T-cell (primary cell): ENCODE measurements around the gene GNG8. TPM values are rescaled to one million over a fixed set of nuclear protein-coding genes. Genes with fewer than 3 reads are reported as not detected.

ENCODE experiments used
- ATAC-seq, 4 experiments: fragments of 200-7000 bp in 3 of 4; fragments of 150-1000 bp in 1 of 4; cut with Tn5 transposase; replicated peaks in 1 of 4; 1 replicate in 3 of 4; 2 replicates in 1 of 4; pipeline ENCODE4 v1.10.0; 2021; ENCODE audit warnings: moderate library complexity in 3 of 4, mild to moderate bottlenecking in 2 of 4, moderate number of reproducible peaks in 1 of 4
- CTCF ChIA-PET, 2 donors: fragments of 300-600 bp; sonication (Branson Sonifier 250); formaldehyde crosslinking; loops; one replicate each; lab custom pipeline; 2022; ENCODE audit warnings: antibody characterized with exemption in 2 of 2; lab: Charles Lee
- POLR2A ChIA-PET, 2 donors: fragments of 300-600 bp; sonication (Branson Sonifier 250); formaldehyde crosslinking; loops; one replicate each; lab custom pipeline; 2022; ENCODE audit warnings: antibody characterized with exemption in 2 of 2; lab: Charles Lee
- DNase-seq, 35 experiments: peaks; one replicate each; pipeline versions ENCODE4 v3.0.0 to v3.0.0-alpha.2; 2013 to 2023
- H3K27ac ChIP-seq: one replicate; pipeline ENCODE4 v1.5.1; 2013; ENCODE audit warnings: low read length
- H3K27me3 ChIP-seq, 2 experiments: replicated peaks in 1 of 2; 1 replicate in 1 of 2; 2 replicates in 1 of 2; pipeline versions ENCODE4 v1.6.1 to v1.7.0; 2013; ENCODE audit warnings: low read length in 1 of 2, mixed read lengths in 1 of 2; ENCODE audit not compliant: control insufficient read depth in 2 of 2, insufficient read depth in 2 of 2; ENCODE audit errors: extremely low read depth in 1 of 2
- H3K36me3 ChIP-seq, 2 donors: 1 replicate in 1 of 2; 2 replicates in 1 of 2; pipeline versions ENCODE4 v1.6.1 to v1.7.0; 2013; ENCODE audit warnings: low read length in 1 of 2; ENCODE audit not compliant: control insufficient read depth in 2 of 2, insufficient read depth in 1 of 2; ENCODE audit errors: extremely low read depth in 1 of 2
- H3K4me1 ChIP-seq, 2 experiments: 1 replicate in 1 of 2; 2 replicates in 1 of 2; pipeline versions ENCODE4 v1.6.1 to v1.7.0; 2013; ENCODE audit warnings: low read length in 2 of 2, mixed read lengths in 1 of 2; ENCODE audit not compliant: insufficient read depth in 2 of 2, control insufficient read depth in 1 of 2; ENCODE audit errors: extremely low read depth in 1 of 2
- H3K4me3 ChIP-seq, 2 donors: 1 replicate in 1 of 2; 2 replicates in 1 of 2; pipeline versions ENCODE4 v1.5.1 to v1.7.0; 2013; ENCODE audit warnings: mild to moderate bottlenecking in 2 of 2, low read length in 1 of 2, moderate library complexity in 1 of 2; ENCODE audit not compliant: control insufficient read depth in 1 of 2; ENCODE audit errors: extremely low read depth in 1 of 2
- H3K9me3 ChIP-seq: 2 replicates; pipeline ENCODE4 v1.7.0; 2013
- H3K27ac Mint-ChIP-seq, 2 donors: one replicate each; pipeline ENCODE4 v1.8.0; 2020 to 2021; ENCODE audit warnings: mild to moderate bottlenecking in 2 of 2, mixed read lengths in 2 of 2
- H3K27me3 Mint-ChIP-seq, 2 donors: one replicate each; pipeline ENCODE4 v1.8.0; 2021 to 2022; ENCODE audit warnings: mixed read lengths in 2 of 2
- H3K36me3 Mint-ChIP-seq: one replicate; pipeline ENCODE4 v1.8.0; 2021; ENCODE audit warnings: mixed read lengths
- H3K4me1 Mint-ChIP-seq, 3 donors: one replicate each; pipeline ENCODE4 v1.8.0; 2020 to 2022; ENCODE audit warnings: mixed read lengths in 3 of 3, mild to moderate bottlenecking in 1 of 3
- H3K4me3 Mint-ChIP-seq, 3 donors: one replicate each; pipeline ENCODE4 v1.8.0; 2020 to 2022; ENCODE audit warnings: mild to moderate bottlenecking in 3 of 3, mixed read lengths in 3 of 3, moderate library complexity in 3 of 3
- H3K9me3 Mint-ChIP-seq, 3 donors: one replicate each; pipeline ENCODE4 v1.8.0; 2020 to 2022; ENCODE audit warnings: mixed read lengths in 3 of 3
- WGBS: methylation state at CpG from one replicate; pipeline ENCODE4 v1.1.5; 2013; ENCODE audit warnings: missing lambda C conversion rate; ENCODE audit not compliant: insufficient coverage; 5-methylcytosine and 5-hydroxymethylcytosine counted together
- total RNA-seq, 35 experiments: library from RNA in 6 of 35; stranded (reverse) in 6 of 35; fragments of 120-200 nt in 1 of 35; gene quantifications; one replicate each; pipeline versions ENCODE4 v1.2.1 to v1.2.4 and lab custom pipeline; 2013 to 2026

The GNG8 gene
- total RNA-seq, 5 donors from 2014 or later (not counting 1 experiment from before 2014, with no cell fraction given), result 3.3 to 7.9 (median 3.6) TPM; not detected in 2

DNA sequence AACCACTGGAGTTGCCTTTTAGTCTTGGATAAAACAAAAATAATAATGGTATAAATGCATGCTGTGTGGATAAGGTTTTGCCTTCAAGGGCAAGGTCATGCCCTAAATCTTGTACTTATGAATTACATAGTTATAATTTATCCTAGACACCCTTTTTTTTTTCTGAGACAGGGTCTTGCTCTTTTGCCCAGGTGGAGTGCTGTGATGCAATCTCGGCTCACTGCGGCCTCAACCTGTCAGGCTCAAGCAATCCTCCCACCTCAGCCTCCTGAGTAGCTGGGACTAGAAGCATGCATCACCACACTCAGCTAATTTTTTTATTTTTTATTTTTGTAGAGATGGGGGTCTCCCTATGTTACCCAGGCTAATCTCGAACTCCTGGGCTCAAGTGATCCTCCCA, 32.7 kb upstream of the GNG8 start:
- no peak overlapping the region for H3K4me3 ChIP-seq
- no peaks in the 10 kb centered on the region for H3K4me1 Mint-ChIP-seq
- H3K9me3 Mint-ChIP-seq, result no peaks in the 10 kb centered on the region
- H3K27ac ChIP-seq, result no peak overlapping the region
- no peaks in the 10 kb centered on the region for H3K27me3 Mint-ChIP-seq
- no peak overlapping the region for H3K4me3 Mint-ChIP-seq
- no peaks in the 10 kb centered on the region for H3K4me1 ChIP-seq
- DNase-seq (no peak), ATAC-seq (no peak)
- ChIA-PET CTCF (no interaction called here), POLR2A (no interaction called here)
- peaks cover 13% of the 10 kb centered on the region for H3K36me3 Mint-ChIP-seq
- H3K36me3 ChIP-seq, result peaks cover 0 to 13% of the 10 kb centered on the region in 2 donors
- no peaks in the 10 kb centered on the region for H3K9me3 ChIP-seq
- H3K27me3 ChIP-seq, result no peaks in the 10 kb centered on the region
- WGBS, result no CpG with 5 or more reads among the region's 3 CpGs
- H3K27ac Mint-ChIP-seq, result no peak overlapping the region

DNA sequence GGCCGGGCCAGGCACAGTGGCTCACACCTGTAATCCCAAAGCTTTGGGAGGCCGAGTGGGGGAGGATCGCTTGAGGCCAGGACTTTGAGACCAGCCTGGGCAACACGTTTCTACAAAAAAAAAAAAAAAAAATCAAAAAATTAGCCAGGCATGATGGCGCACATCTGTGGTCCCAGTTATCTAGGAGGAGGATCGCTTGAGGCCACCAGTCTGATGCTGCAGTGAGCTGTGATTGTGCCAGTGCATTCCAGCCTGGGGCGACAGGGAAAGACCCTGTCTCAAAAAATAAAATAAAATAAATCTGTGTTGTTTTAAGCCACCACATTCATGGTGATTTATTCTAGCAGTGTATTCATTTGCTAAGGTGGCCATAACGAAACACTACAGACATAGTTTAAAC, 29.1 kb upstream of the GNG8 start:
- no peak overlapping the region for H3K27ac Mint-ChIP-seq
- H3K4me1 Mint-ChIP-seq, result peaks cover 14 to 17% (median 14%) of the 10 kb centered on the region in 3 donors
- no peaks in the 10 kb centered on the region for H3K36me3 Mint-ChIP-seq
- H3K9me3 Mint-ChIP-seq, result no peaks in the 10 kb centered on the region
- ChIA-PET POLR2A (no interaction called here), CTCF (interaction anchor here in 1 of 2 donors (0.6 kb wide), 1 partner anchor 329 kb away, joined by 6 read pairs; no protein-coding TSS in a partner anchor)
- ATAC-seq (no peak), DNase-seq (no peak)
- Histone ChIP-seq H3K4me3 (no peak overlapping the region), H3K27me3 (peaks cover 0 to 9% of the 10 kb centered on the region in 2 experiments), H3K27ac (no peak overlapping the region), H3K36me3 (no peaks in the 10 kb centered on the region), H3K9me3 (no peaks in the 10 kb centered on the region), H3K4me1 (peaks cover 8 to 18% of the 10 kb centered on the region in 2 experiments)
- WGBS, result 76% methylated on average over 4 of the region's 8 CpGs
- H3K27me3 Mint-ChIP-seq, result no peaks in the 10 kb centered on the region
- H3K4me3 Mint-ChIP-seq, result no peak overlapping the region

DNA sequence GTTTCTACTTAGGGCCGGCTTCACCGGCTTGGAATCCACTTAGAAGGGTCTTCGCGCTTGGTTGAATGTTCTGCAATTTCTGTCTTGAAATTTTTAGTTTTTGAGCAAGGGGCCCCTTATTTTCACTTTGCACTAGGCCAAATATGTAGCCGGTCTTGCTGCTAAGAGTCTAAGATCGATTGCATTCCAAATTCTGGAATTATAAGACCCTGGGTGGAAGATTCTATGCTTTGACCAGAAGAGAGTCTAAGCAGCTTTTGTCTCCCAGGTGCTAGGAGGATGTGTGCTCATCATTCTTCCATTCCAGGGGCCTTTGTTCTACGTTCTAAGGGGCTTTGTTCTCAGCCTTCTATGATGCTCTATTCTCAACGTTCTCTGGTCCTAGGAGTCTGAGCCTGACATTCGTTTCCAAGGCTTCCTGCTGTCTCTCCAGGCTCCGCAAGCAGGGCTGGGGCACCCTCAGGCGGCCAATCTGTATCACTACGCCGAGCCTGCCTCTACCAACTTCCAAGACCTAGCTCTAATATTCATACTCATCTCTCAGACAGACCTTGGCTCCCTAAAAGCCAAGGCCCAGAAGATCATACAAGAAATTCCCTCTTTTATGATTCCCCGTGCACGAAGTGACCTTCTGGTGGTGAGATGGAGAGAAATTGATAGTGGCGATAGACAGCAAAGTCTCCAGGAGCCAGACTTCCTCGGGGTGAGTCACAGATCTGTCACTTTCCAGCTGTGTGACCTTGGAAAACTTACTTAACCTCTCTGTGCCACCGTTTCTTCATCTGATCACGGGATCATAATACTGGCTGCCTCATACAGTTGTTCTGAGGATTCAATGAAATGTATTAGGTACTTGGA, 26.0 kb upstream of the GNG8 start:
- Mint-ChIP-seq H3K36me3 (no peaks in the 10 kb centered on the region), H3K4me3 (peak overlapping the region; percentile 79 to 81 (median 80)), H3K27me3 (peaks cover 14 to 16% of the 10 kb centered on the region in 2 donors), H3K4me1 (peaks cover 18 to 27% (median 23%) of the 10 kb centered on the region in 3 donors), H3K9me3 (no peaks in the 10 kb centered on the region), H3K27ac (peak overlapping the region; percentile 82 to 87)
- DNase-seq, result peak; percentile 58 to 89 (median 73)
- Histone ChIP-seq H3K4me1 (peaks cover 15 to 30% of the 10 kb centered on the region in 2 experiments), H3K27ac (peak overlapping the region; percentile 44), H3K9me3 (no peaks in the 10 kb centered on the region), H3K27me3 (peaks cover under 1 to 37% of the 10 kb centered on the region in 2 experiments), H3K4me3 (peak overlapping the region; percentile 57 to 77), H3K36me3 (no peaks in the 10 kb centered on the region)
- ATAC-seq, result peak; percentile 39 to 56 (median 44)
- POLR2A ChIA-PET, result interaction anchor here (0.5 to 1.0 kb wide), 5 partner anchors 20 to 123 kb away, joined by 4 to 8 read pairs (median 4); partner anchors contain the start of gene PTGIR (in 1 of the 2)
- 2% methylated on average over 11 of the region's 19 CpGs for WGBS
- CTCF ChIA-PET, result interaction anchor here (0.5 to 2.1 kb wide), 22 partner anchors 12 to 1957 kb away, joined by 3 to 40 read pairs (median 3); partner anchors contain the start of gene RPL18 (in 1 of the 2)

DNA sequence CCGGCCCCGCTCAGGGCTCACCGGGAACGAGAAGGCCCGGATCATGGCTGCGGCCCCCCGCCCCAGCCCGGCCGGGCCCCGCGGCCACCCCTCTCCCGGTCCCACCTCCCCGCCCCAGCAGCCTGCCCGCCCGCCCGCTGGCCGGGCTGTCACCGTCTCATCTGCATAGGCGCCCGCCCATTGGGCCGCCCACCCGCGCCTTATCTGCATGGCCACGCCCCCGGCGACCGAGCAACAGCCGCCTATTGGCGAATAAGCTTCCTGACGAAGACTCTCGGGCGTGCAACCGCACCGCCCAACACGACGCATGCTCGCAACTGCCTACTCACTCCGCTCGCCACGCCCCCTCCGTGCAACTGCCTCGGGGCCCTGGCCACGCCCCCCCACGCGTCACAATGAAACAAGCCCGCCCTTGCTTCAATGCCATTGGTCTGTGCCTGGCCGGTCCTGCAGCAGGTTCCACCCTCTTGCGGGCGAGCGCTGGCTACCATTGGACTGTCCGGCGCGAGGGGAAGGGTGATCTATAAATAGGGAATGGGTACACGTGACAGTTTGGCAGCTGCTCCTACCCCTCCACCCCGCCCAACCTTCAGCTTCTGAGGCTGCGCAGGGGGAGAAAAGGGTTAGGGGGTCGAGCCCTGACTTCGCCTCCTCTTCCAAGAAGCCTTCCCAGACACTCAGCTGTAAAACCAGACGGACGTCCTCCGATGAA, 25.2 kb upstream of the GNG8 start, which contains the start of gene DACT3:
Gene DACT3, minus strand, starts transcription at position 163 of the 712 bp plus-strand sequence. Its CDS starts 118 bp downstream, at position 45.
- peak within 1 kb of the TSS; percentile 79 to 81 (median 80) for H3K4me3 Mint-ChIP-seq
- peaks cover 17 to 22% of the 10 kb centered on the region in 2 donors for H3K27me3 Mint-ChIP-seq
- DNase-seq, result peak; percentile 98 to 100 (median 100)
- WGBS, result under 1% methylated on average over 44 of the region's 61 CpGs
- peak within 1 kb of the TSS; percentile 82 to 87 for H3K27ac Mint-ChIP-seq
- Histone ChIP-seq H3K4me3 (peak within 1 kb of the TSS; percentile 57 to 77), H3K9me3 (no peaks in the 10 kb centered on the region), H3K27ac (peak within 1 kb of the TSS; percentile 44), H3K36me3 (no peaks in the 10 kb centered on the region), H3K4me1 (peaks cover 15 to 30% of the 10 kb centered on the region in 2 experiments), H3K27me3 (peaks cover 2 to 40% of the 10 kb centered on the region in 2 experiments)
- H3K9me3 Mint-ChIP-seq, result no peaks in the 10 kb centered on the region
- H3K4me1 Mint-ChIP-seq, result peaks cover 18 to 27% (median 23%) of the 10 kb centered on the region in 3 donors
- peak; percentile 86 to 95 (median 94) for ATAC-seq
- H3K36me3 Mint-ChIP-seq, result no peaks in the 10 kb centered on the region
- ChIA-PET POLR2A (interaction anchor here in 1 of 2 donors (0.5 to 1.0 kb wide), 6 partner anchors 19 to 1079 kb away, joined by 3 to 8 read pairs (median 4); partner anchors contain the start of gene PTGIR), CTCF (interaction anchor here (0.5 to 2.1 kb wide), 22 partner anchors 13 to 1958 kb away, joined by 3 to 40 read pairs (median 4); partner anchors contain the start of gene RPL18 (in 1 of the 2))

DNA sequence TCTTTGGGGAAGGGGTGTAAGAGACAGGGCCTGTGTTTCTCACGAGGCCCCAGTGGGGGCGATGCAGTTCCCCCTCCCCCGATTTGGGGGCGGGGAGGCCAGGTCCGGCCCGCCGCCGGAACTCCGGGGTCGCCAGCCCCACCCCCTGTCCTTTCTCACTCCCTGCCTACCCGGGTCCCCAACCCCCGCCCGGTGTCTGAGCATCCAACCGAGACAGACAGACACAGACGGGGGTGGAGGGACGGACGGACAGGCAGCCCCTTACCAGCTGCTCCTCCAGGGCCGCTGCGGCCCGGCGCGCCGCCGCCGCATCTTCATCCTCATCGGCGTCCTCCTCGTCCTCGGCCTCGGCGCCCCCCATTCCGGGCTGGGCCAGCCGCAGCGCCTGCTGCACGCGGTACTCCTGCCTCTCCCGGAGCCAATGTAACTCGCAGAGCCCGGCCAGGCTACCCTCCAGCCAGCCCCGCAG, 24.6 kb upstream of the GNG8 start:
- Mint-ChIP-seq H3K27ac (no peak overlapping the region), H3K27me3 (peaks cover 17 to 22% of the 10 kb centered on the region in 2 donors), H3K4me3 (peak overlapping the region; percentile 50 to 79 (median 62)), H3K4me1 (peaks cover 18 to 27% (median 23%) of the 10 kb centered on the region in 3 donors), H3K36me3 (no peaks in the 10 kb centered on the region), H3K9me3 (no peaks in the 10 kb centered on the region)
- no peak for DNase-seq
- peak overlapping the region; percentile 30 to 39 for H3K4me3 ChIP-seq
- CTCF ChIA-PET, result interaction anchor here (0.6 to 2.1 kb wide), 11 partner anchors 27 to 180 kb away, joined by 3 to 40 read pairs (median 4); no protein-coding TSS in a partner anchor
- H3K36me3 ChIP-seq, result no peaks in the 10 kb centered on the region
- under 1% methylated on average over 38 of the region's 40 CpGs for WGBS
- POLR2A ChIA-PET, result interaction anchor here in 1 of 2 donors (0.5 to 1.0 kb wide), 3 partner anchors 36 to 1080 kb away, joined by 3 to 8 read pairs (median 4); partner anchors contain the start of gene PTGIR
- no peak overlapping the region for H3K27ac ChIP-seq
- ATAC-seq, result peak in 1 of 4 experiments; percentile 0
- peaks cover 15 to 30% of the 10 kb centered on the region in 2 experiments for H3K4me1 ChIP-seq
- peaks cover 2 to 46% of the 10 kb centered on the region in 2 experiments for H3K27me3 ChIP-seq
- no peaks in the 10 kb centered on the region for H3K9me3 ChIP-seq
